Measurements from ENCODE around the gene ADGRA1. TPM values are rescaled to one million over a fixed set of nuclear protein-coding genes. Genes with fewer than 3 reads are reported as not detected.
"Not testable (repeated sequence)": the region's sequence is repeated elsewhere in the genome, so short reads cannot be mapped to it uniquely, and the experiment has no call there.

The ADGRA1 gene
- total RNA-seq, 1 donor from 2014 or later = not detected

GRCh38 chr10:133131734-133132472 lies 44.2 kb downstream of the ADGRA1 start:
- intact Hi-C loops (cut with micrococcal nuclease) = no loop called here
- Mint-ChIP-seq H3K27ac (no peak overlapping the region), H3K4me1 (no peaks in the 10 kb centered on the region), H3K9me3 (no peaks in the 10 kb centered on the region), H3K4me3 (no peak overlapping the region), H3K36me3 (ENCODE audit: low read depth) (no peaks in the 10 kb centered on the region), H3K27me3 (no peaks in the 10 kb centered on the region)
- no peak for DNase-seq

GRCh38 chr10:133132473-133133291 lies 45.0 kb downstream of the ADGRA1 start:
- Mint-ChIP-seq H3K27ac (no peak overlapping the region), H3K4me3 (no peak overlapping the region), H3K27me3 (no peaks in the 10 kb centered on the region), H3K9me3 (no peaks in the 10 kb centered on the region), H3K4me1 (no peaks in the 10 kb centered on the region), H3K36me3 (ENCODE audit: low read depth) (no peaks in the 10 kb centered on the region)
- no peak for DNase-seq
- intact Hi-C loops (cut with micrococcal nuclease) = no loop called here

- Mint-ChIP-seq H3K27ac (no peak overlapping the region), H3K27me3 (no peaks in the 10 kb centered on the region), H3K9me3 (no peaks in the 10 kb centered on the region), H3K4me3 (no peak overlapping the region), H3K36me3 (ENCODE audit: low read depth) (no peaks in the 10 kb centered on the region), H3K4me1 (no peaks in the 10 kb centered on the region)
- intact Hi-C loops (cut with micrococcal nuclease) = no loop called here
- DNase-seq = no peak
Observed at GRCh38 chr10:133133471-133134231, 45.9 kb downstream of the ADGRA1 start.

GRCh38 chr10:133134411-133135115 lies 46.8 kb downstream of the ADGRA1 start:
- Mint-ChIP-seq H3K36me3 (ENCODE audit: low read depth) (no peaks in the 10 kb centered on the region), H3K9me3 (no peaks in the 10 kb centered on the region), H3K4me1 (no peaks in the 10 kb centered on the region), H3K27ac (peak overlapping the region; percentile 11), H3K27me3 (no peaks in the 10 kb centered on the region), H3K4me3 (no peak overlapping the region)
- intact Hi-C loops (cut with micrococcal nuclease) = no loop called here
- no peak for DNase-seq

- intact Hi-C loops (cut with micrococcal nuclease) = no loop called here
- no peaks in the 10 kb centered on the region for H3K9me3 Mint-ChIP-seq
- no peaks in the 10 kb centered on the region for H3K36me3 Mint-ChIP-seq (ENCODE audit: low read depth)
- DNase-seq = no peak
- H3K4me1 Mint-ChIP-seq = no peaks in the 10 kb centered on the region
- H3K27me3 Mint-ChIP-seq = no peaks in the 10 kb centered on the region
- H3K4me3 Mint-ChIP-seq = no peak overlapping the region
- H3K27ac Mint-ChIP-seq = peak overlapping the region; percentile 11
Observed at GRCh38 chr10:133135116-133135465, 47.4 kb downstream of the ADGRA1 start.

GRCh38 chr10:133137486-133138145 lies 49.9 kb downstream of the ADGRA1 start:
- H3K36me3 Mint-ChIP-seq (ENCODE audit: low read depth); H3K4me1 Mint-ChIP-seq; H3K9me3 Mint-ChIP-seq; H3K4me3 Mint-ChIP-seq; intact Hi-C loops (cut with micrococcal nuclease); H3K27ac Mint-ChIP-seq; H3K27me3 Mint-ChIP-seq; DNase-seq: not testable (repeated sequence)

- Mint-ChIP-seq H3K36me3 (ENCODE audit: low read depth) (no peaks in the 10 kb centered on the region), H3K9me3 (no peaks in the 10 kb centered on the region), H3K27me3 (peaks cover 6% of the 10 kb centered on the region), H3K4me1 (peaks cover 7% of the 10 kb centered on the region), H3K27ac (no peak overlapping the region), H3K4me3 (no peak overlapping the region)
- DNase-seq = no peak
- intact Hi-C loops (cut with micrococcal nuclease) = no loop called here
Observed at GRCh38 chr10:133139551-133140065, 51.9 kb downstream of the ADGRA1 start.

GRCh38 chr10:133140417-133141143 lies 52.9 kb downstream of the ADGRA1 start:
- H3K27me3 Mint-ChIP-seq = peaks cover 12% of the 10 kb centered on the region

GRCh38 chr10:133141144-133141957 lies 53.6 kb downstream of the ADGRA1 start:
- Mint-ChIP-seq H3K27me3 (peaks cover 14% of the 10 kb centered on the region), H3K4me1 (peaks cover 7% of the 10 kb centered on the region), H3K4me3 (no peak overlapping the region), H3K36me3 (ENCODE audit: low read depth) (no peaks in the 10 kb centered on the region), H3K9me3 (no peaks in the 10 kb centered on the region), H3K27ac (no peak overlapping the region)
- no peak for DNase-seq
- intact Hi-C loops (cut with micrococcal nuclease) = no loop called here

More at GRCh38 chr10:133140417-133141143, 52.9 kb downstream of the ADGRA1 start:
- H3K4me1 Mint-ChIP-seq = peaks cover 7% of the 10 kb centered on the region
- no peak overlapping the region for H3K27ac Mint-ChIP-seq
- DNase-seq = no peak
- no peaks in the 10 kb centered on the region for H3K36me3 Mint-ChIP-seq (ENCODE audit: low read depth)
- no peaks in the 10 kb centered on the region for H3K9me3 Mint-ChIP-seq
- no peak overlapping the region for H3K4me3 Mint-ChIP-seq
- intact Hi-C loops (cut with micrococcal nuclease) = no loop called here

GRCh38 chr10:133141958-133142340 lies 54.2 kb downstream of the ADGRA1 start:
- no peaks in the 10 kb centered on the region for H3K9me3 Mint-ChIP-seq
- peaks cover 20% of the 10 kb centered on the region for H3K27me3 Mint-ChIP-seq
- H3K27ac Mint-ChIP-seq = no peak overlapping the region
- peaks cover 7% of the 10 kb centered on the region for H3K4me1 Mint-ChIP-seq
- DNase-seq = no peak
- no peak overlapping the region for H3K4me3 Mint-ChIP-seq
- H3K36me3 Mint-ChIP-seq (ENCODE audit: low read depth) = no peaks in the 10 kb centered on the region
- intact Hi-C loops (cut with micrococcal nuclease) = no loop called here

- intact Hi-C loops (cut with micrococcal nuclease) = no loop called here
- Mint-ChIP-seq H3K27me3 (peaks cover 26% of the 10 kb centered on the region), H3K4me1 (peaks cover 7% of the 10 kb centered on the region), H3K36me3 (ENCODE audit: low read depth) (no peaks in the 10 kb centered on the region), H3K4me3 (no peak overlapping the region), H3K9me3 (no peaks in the 10 kb centered on the region), H3K27ac (no peak overlapping the region)
- DNase-seq = no peak
Observed at GRCh38 chr10:133142523-133143199, 54.9 kb downstream of the ADGRA1 start.

GRCh38 chr10:133143200-133143533 lies 55.4 kb downstream of the ADGRA1 start:
- Mint-ChIP-seq H3K36me3 (ENCODE audit: low read depth) (no peaks in the 10 kb centered on the region), H3K4me1 (peaks cover 7% of the 10 kb centered on the region), H3K4me3 (no peak overlapping the region), H3K9me3 (no peaks in the 10 kb centered on the region), H3K27me3 (peaks cover 29% of the 10 kb centered on the region), H3K27ac (no peak overlapping the region)
- intact Hi-C loops (cut with micrococcal nuclease) = no loop called here
- DNase-seq = no peak
